Right kidney (tissue), 1 donor: ENCODE results near the gene LILRB3.
"Not testable (repeated sequence)": the region's sequence is repeated elsewhere in the genome, so short reads cannot be mapped to it uniquely, and the experiment has no call there.

Experiments
- DNase-seq: peaks from one replicate; pipeline ENCODE4 v3.0.0-alpha.2; 2016

Gene LILRB3

GRCh38 chr19:54209811-54210494 is 12.9 kb downstream of the LILRB3 start:
- peak; percentile 53 for DNase-seq

GRCh38 chr19:54209058-54209810 is 13.6 kb downstream of the LILRB3 start:
- DNase-seq = no peak

- DNase-seq = no peak
Measured at GRCh38 chr19:54208784-54209057, 14.1 kb downstream of the LILRB3 start.

- DNase-seq = no peak
Measured at GRCh38 chr19:54207983-54208783, 14.6 kb downstream of the LILRB3 start.

GRCh38 chr19:54207676-54207982 is 15.2 kb downstream of the LILRB3 start:
- DNase-seq = no peak

GRCh38 chr19:54207193-54207592 is 15.6 kb downstream of the LILRB3 start:
- not testable (repeated sequence) for DNase-seq

- DNase-seq = no peak
Measured at GRCh38 chr19:54206831-54207177, 16.0 kb downstream of the LILRB3 start.

- no peak for DNase-seq
Measured at GRCh38 chr19:54206030-54206830, 16.6 kb downstream of the LILRB3 start.

GRCh38 chr19:54204767-54205468 is 17.9 kb downstream of the LILRB3 start:
- no peak for DNase-seq

GRCh38 chr19:54203151-54203611 is 19.6 kb downstream of the LILRB3 start:
- DNase-seq = no peak

GRCh38 chr19:54201980-54202379 is 20.8 kb downstream of the LILRB3 start:
- no peak for DNase-seq

- no peak for DNase-seq
Measured at GRCh38 chr19:54201172-54201701, 21.6 kb downstream of the LILRB3 start.

GRCh38 chr19:54199401-54199800 is 23.4 kb downstream of the LILRB3 start:
- DNase-seq = no peak

- no peak for DNase-seq
Measured at GRCh38 chr19:54197121-54197520, 25.7 kb downstream of the LILRB3 start.

GRCh38 chr19:54196536-54196935 is 26.3 kb downstream of the LILRB3 start:
- DNase-seq = no peak

GRCh38 chr19:54194463-54194862 is 28.3 kb downstream of the LILRB3 start:
- not testable (repeated sequence) for DNase-seq

- DNase-seq = no peak
Measured at GRCh38 chr19:54193011-54193410, 29.8 kb downstream of the LILRB3 start.

- DNase-seq = no peak
Measured at GRCh38 chr19:54191811-54192453, 30.9 kb downstream of the LILRB3 start.

GRCh38 chr19:54191011-54191810 is 31.6 kb downstream of the LILRB3 start, which contains the start of gene TSEN34:
TSEN34 (plus strand) TSS chr19:54191308; CDS start chr19:54191365, 57 bp downstream.
- peak; percentile 98 for DNase-seq

GRCh38 chr19:54190503-54191010 is 32.2 kb downstream of the LILRB3 start:
- peak; percentile 99 for DNase-seq
